HG02571 (cell line): ENCODE data around the gene NCF2.

ENCODE experiments used
- ATAC-seq: cut with Tn5 transposase; IDR thresholded peaks from one replicate; pipeline ENCODE4 v1.9.1; 2021; ENCODE audit warnings: mild to moderate bottlenecking, moderate library complexity; ENCODE audit not compliant: unreplicated experiment

Gene NCF2

GRCh38 chr1:183553764-183554163, 36.5 kb downstream of the NCF2 start:
- ATAC-seq = no peak

- ATAC-seq = no peak
Measured at GRCh38 chr1:183553331-183553730, 36.9 kb downstream of the NCF2 start.

- ATAC-seq = no peak
Measured at GRCh38 chr1:183552891-183553290, 37.4 kb downstream of the NCF2 start.

- no peak for ATAC-seq
Measured at GRCh38 chr1:183552441-183552840, 37.8 kb downstream of the NCF2 start.

- ATAC-seq = no peak
Measured at GRCh38 chr1:183551924-183552323, 38.3 kb downstream of the NCF2 start.

- no peak for ATAC-seq
Measured at GRCh38 chr1:183550915-183551314, 39.3 kb downstream of the NCF2 start.

DNA sequence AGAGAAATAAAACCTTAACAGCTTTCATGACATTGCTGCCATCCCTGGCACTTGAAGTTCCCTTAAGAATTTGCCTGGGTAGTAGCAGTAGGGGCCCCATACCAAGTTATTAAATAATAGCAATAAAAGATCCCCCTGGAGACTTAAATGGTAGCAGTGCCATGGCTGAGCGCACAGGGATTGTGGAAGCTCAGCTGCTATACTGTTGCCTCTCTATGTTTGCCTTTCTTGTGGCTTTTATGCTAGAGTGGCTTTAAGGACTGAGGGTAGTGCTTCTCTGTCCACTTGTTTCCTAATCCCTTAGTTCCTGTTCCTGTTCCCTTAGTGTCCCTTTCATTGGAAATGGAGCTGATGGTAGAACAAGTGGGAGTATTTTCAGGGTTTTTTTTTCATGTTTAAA, 42.1 kb downstream of the NCF2 start:
- ATAC-seq = no peak

- ATAC-seq = no peak
Measured at GRCh38 chr1:183546427-183546826, 43.8 kb downstream of the NCF2 start.

DNA sequence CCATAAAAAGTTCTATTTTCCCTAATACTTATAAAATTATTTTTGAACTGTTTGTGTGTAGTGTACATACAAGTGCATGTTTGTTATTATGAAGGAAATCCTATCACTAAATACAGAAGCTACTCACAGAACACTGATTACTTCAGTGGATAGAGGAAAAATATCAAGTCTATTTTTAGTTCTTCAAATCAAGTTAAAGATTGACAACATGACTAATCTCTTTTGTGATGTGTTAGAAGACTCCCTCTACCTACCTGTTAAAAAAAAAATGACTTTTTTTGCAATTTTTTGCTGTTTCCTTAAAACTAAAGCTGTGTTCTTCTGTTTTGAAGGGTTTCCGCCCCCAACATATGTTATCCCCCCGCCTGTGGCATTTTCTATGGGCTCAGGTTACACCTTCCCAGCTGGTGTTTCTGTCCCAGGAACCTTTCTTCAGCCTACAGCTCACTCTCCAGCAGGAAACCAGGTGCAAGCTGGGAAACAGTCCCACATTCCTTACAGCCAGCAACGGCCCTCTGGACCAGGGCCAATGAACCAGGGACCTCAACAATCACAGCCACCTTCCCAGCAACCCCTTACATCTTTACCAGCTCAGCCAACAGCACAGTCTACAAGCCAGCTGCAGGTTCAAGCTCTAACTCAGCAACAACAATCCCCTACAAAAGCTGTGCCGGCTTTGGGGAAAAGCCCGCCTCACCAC, 45.5 kb downstream of the NCF2 start:
- no peak for ATAC-seq

DNA sequence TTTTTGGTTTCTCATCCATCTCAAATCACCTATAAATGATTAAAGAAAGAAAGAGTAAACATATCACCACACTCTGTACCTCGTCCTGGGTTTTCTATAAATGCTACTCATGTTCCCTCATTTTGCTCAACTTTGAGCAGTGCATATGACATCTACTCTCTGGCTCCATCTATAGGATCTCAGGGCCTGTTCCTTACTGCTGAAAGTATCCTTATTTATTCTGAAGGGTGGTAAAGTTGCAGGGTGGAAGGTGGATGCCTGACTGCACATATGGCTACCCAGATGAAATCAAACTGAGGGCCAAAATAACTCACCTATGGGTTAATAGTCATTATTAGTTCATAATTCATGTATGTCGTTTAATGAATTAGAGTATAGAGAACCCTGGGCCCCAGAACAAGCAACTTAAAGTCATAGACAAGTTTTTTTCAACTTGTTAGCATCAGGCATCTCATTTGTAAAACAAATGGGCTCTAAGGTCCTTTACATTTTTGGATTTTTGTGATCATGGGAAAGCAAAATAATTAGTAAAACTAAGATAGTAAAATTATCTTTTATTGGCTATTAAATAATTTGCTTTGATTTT, 46.5 kb downstream of the NCF2 start:
- no peak for ATAC-seq

- ATAC-seq = no peak
Measured at GRCh38 chr1:183537405-183537804, 52.9 kb downstream of the NCF2 start.

DNA sequence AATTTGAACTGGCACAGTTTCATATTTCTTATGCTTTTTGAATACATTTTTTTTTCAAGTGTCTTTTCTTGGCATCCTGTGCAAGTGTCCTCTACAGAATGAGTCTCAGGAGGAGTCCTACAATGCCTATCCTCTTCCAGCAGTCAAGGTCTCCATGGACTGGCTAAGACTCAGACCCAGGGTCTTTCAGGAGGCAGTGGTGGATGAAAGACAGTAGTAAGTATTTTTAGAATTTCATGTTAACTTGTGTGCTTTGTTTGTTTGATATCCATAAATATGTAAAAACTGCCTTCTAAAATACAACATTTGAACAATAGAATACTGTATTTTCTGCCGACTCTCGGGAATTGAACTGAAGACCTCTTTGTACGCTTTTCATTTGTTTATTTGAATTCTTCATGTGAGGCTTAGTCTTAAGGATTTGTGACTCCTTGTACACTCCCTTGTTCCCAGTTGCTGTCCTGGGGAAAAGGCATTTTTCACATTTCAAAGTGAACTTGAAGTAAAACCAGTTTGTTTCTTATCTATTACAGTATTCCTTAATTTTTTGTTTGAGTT, 56.6 kb downstream of the NCF2 start:
- no peak for ATAC-seq

GRCh38 chr1:183528577-183528976, 61.7 kb downstream of the NCF2 start:
- no peak for ATAC-seq

DNA sequence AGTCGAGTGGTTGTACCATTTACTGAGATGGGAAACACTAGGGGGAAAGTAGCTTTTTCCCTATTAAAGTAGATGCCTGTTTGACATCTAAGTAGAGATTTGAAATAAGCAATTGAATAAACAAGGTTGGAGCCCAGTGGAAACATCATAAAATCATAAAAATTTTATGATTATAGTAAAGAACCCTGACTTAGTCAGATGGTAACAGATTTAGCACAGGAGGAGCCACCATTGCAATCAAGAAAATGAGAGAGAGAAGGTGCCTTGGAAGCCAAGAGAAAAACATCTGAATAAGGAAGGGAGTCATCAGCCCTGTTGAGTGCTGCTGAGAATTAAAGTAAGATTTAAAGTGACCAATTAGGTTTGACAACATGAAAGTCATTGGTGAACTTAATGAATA, 68.2 kb downstream of the NCF2 start:
- ATAC-seq = no peak

GRCh38 chr1:183520379-183520778, 69.9 kb downstream of the NCF2 start:
- ATAC-seq = no peak

DNA sequence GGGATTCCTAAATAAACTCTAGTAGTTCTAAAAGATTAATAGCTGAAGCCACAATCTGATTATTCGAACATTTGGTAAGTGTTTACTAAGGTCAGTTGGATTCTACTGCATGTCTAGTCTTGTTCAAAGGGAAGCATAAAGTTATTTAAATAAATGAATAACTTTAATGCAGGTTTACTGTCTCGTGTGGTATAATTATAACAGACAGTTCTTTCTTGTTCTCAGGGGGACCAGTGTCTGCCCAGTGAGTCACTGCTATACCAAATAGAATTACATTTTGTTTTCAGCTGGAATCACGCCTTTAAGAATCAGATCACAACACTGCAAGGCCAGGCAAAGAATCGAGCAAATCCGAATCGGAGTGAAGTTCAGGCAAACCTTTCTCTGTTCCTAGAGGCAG, 72.9 kb downstream of the NCF2 start:
- no peak for ATAC-seq

DNA sequence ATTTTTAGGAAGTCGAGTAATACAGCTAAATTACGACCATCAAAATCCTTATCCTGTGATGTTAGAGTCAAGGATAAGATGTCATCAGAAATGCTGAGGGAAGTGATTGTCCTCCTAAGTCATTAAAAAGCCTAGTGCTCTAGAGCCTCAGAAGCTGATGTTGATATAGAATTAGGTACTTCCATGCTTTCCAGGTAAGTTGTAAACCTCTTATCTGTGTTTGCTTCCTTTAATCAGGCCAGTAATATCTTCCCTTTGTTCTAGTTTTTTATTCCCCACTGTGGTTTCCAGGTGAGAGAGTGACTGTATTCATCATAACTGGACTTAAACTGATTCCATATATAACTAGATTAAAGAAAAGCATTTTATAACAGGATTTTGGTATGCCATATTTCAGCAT, 73.5 kb downstream of the NCF2 start:
- ATAC-seq = no peak

DNA sequence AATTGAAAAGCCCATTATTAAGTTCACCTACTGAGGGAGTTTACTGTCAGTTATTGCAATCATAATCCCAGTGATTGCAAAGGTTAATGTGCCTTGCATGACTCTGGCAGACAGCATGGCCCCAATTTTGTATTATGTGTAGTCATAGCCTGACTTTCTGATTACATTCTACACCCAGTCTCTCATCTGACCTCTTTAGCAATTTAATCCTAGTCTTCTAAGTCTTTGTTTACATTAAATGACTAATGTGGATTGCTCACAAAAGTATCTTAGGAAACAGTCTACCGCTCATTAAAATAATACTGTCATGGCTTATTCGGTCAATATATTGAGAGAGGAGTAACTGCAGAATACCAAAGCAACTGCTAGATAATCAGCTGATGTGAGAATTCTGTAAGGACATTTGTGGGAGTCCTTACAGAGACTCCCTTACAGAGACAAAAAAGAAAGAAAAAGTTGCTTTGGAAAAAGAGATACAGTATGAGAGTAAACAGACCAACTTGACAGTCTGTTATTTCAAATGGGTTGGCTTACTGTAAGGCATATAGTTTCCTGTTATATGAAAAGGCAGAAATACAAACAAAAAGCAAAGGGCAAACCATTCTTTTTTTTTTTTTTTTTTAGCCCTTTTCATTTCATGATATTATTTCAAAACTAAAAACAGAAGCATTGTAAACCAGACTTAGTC, 75.1 kb downstream of the NCF2 start:
- no peak for ATAC-seq

DNA sequence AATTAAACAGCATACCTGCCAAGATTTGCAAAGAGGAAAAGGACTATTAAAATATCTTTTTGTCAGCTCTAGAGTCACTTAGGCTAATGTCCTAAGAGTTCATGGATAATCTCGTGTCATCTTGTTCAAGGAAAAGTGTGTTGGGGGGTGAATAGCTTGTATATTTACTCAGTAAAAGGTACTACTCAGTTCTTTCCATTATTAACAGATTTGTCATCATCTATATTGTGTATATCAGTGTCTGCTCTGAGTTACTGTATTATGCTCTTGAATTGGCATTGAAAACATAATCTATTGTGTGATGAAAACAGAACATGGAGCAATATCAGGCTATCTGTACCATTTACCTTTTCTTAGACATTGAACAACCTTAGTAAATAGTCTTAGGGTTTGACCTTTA, 76.0 kb downstream of the NCF2 start:
- no peak for ATAC-seq

- no peak for ATAC-seq
Measured at GRCh38 chr1:183512450-183512849, 77.8 kb downstream of the NCF2 start.

DNA sequence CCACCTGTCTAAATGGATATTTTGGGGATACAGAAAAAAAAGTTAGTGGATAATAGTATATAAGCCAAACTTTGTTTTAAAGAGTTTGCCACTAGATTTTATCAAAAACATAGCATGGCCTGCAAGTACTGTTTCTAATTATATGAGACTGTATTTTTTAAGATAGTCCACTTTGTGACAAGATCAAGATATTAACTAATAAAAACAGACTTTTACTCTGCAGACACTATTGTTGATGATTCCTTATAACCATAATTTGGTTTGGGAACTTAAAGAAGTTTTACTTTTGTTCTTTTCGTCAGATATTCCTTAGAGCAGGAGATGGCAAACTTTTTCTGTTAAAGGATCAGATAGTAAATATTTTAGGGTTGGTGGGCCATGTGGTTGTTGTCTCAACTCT, 81.6 kb downstream of the NCF2 start:
- no peak for ATAC-seq

DNA sequence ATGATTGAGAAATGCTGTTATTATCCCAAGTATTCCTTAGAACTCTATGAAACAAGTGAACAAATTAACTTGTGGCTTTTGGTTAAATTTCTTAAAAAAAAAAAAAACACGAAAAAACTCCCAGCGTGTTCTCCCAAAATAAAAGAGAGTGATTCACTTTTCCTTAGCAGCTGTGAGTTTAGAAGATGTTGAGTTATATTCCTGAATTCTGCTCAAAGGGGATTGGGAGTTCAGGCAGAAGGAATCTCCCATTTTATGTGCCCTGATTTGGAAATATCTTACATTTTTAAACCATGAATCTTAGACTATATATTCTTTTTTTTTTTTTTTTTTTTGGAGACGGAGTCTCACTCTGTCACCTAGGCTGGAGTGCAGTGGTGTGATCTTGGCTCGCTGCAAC, 83.7 kb downstream of the NCF2 start:
- no peak for ATAC-seq
